Suprapubic skin (tissue), 4 donors: ENCODE results near the gene TMEM270.

Experiments used
- CTCF ChIP-seq, 2 donors: fragments of 200-600 bp in 1 of 2; fragments of 450-650 bp in 1 of 2; sonication (generic) in 1 of 2; IDR thresholded peaks; one replicate each; pipeline ENCODE4 v1.5.1; 2016 to 2019; ENCODE audit warnings: antibody characterized with exemption in 2 of 2, mild to moderate bottlenecking in 1 of 2, moderate library complexity in 1 of 2
- POLR2A ChIP-seq, 2 donors: fragments of 450-650 bp; IDR thresholded peaks; one replicate each; pipeline ENCODE4 v1.6.1; 2017; ENCODE audit warnings: antibody characterized with exemption in 2 of 2, mild to moderate bottlenecking in 2 of 2, moderate library complexity in 2 of 2
- POLR2AphosphoS5 ChIP-seq, 3 donors: sonication (generic); formaldehyde crosslinking; IDR thresholded peaks; one replicate each; pipeline ENCODE4 v1.6.1; 2017; ENCODE audit warnings: antibody characterized with exemption in 3 of 3

DNA sequence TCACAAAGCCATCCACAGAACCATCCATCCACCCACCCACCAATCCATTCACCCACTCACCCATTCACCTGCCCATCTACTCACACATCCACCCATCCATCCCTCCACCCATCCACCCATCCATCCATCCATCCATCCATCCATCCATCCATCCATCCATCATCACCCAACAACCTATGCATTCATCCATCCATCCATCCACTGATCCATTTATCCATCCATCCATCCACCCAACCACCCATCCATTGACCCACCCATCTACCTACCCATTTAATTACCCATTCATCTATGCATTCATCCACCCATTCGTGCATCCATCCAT is 5.4 kb downstream of the TMEM270 start:
- TF ChIP-seq POLR2A (IDR thresholded peaks at IDR 0.05), result no peak
- no peak for TF ChIP-seq CTCF (IDR thresholded peaks at IDR 0.05)
- TF ChIP-seq POLR2AphosphoS5 (IDR thresholded peaks at IDR 0.05), result no peak
